ENCODE measurements around the gene LPCAT3.

LPCAT3 gene

DNA sequence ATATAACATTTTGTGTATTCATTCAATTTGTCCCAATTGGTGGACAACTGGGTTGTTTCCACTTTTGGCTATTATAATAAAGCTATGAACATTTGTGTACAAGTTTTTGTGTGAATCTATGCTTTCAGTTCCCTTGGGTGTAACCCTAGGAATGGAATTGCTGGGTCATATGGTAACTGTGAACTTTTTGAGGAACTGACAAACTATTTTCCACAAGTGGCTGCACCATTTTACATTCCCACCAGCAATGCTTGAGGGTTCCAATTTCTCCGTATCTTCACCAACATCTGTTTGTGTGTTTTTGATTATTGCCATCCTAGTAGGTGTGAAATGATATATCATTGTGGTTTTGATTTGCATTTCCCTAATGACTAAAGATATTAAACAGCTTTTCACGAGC, 13.0 kb downstream of the LPCAT3 start:
- no peak overlapping the region for H3K4me3 ChIP-seq (ENCODE audit: low read length)
- DNase-seq (ENCODE audit: low read depth, low spot score), result no peak

DNA sequence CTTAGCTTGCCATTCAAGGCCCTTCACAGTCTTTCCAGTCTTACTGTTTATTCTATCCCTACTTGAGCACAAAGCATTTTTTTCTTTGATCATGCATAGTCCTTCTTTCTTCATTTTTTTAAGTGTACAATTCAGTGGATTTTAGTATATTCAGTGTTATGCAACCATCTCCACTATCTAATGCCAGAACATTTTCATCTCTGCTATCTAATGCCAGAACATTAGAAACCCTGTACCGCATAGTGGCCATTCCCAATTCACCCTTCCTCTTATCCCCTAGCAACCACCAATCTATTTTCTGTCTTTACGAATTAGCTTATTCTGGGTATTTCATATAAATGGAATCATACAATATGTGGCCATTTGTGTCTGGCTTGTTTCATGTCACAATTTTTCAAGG, 13.4 kb downstream of the LPCAT3 start:
- no peak for DNase-seq (ENCODE audit: low read depth, low spot score)
- no peak overlapping the region for H3K4me3 ChIP-seq (ENCODE audit: low read length)

DNA sequence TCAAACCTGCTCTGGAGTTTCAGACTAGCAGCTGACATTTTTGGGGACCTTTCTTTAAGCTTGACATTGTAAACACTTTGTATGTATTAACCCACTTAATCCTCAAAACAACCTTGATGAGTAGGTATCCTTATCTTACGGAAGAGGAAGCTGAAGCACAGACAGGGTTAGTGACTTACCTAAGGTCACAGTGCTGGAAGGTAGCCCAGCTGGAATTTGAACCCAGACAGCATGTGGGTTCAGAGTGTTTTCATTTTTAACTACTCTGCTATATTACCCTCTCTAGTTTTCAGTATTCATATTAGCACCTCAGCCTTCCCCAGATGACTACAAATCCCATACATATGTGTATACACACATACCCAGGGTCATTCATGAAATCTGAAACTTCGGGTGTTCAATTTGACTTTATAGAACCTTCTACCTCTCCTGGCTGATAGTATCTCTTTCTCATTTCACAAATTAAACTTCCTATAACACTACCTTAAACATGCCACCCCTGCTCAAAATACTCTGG, 13.9 kb downstream of the LPCAT3 start:
- no peak overlapping the region for H3K4me3 ChIP-seq (ENCODE audit: low read length)
- no peak for DNase-seq (ENCODE audit: low read depth, low spot score)

DNA sequence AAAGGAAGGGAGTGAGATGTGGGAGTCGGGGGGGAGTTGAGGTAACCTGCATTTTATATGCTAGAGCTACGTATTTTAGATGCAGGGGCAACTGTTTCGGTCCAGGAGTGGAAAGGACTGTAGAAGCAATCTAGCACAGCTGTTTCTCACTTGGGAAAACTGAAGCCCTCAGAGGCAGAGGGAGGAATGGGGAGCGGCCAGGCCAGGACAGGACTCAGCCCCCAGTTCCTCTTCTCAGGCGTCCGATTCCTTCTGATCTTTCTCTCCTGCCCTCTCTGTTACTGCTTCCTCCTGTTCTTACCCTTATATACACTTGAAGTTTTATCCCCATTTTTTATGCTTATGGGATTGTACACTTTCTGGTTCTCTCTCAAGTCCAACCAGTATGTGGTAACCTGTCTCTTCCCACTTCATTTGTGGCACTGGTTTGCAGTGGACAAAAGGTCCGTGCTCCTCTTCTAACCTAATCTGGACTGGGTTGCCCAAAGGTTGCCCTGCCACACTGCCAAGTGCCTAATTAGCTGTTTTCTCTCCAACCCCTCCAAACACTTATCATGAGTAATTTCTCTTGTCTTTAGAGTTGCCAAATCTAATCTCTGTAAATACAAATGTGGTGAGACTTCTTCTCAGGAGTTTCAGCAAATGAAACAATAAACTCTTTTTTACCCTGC, 16.2 kb downstream of the LPCAT3 start:
- no peak for DNase-seq (ENCODE audit: low read depth, low spot score)
- no peak overlapping the region for H3K4me3 ChIP-seq (ENCODE audit: low read length)

DNA sequence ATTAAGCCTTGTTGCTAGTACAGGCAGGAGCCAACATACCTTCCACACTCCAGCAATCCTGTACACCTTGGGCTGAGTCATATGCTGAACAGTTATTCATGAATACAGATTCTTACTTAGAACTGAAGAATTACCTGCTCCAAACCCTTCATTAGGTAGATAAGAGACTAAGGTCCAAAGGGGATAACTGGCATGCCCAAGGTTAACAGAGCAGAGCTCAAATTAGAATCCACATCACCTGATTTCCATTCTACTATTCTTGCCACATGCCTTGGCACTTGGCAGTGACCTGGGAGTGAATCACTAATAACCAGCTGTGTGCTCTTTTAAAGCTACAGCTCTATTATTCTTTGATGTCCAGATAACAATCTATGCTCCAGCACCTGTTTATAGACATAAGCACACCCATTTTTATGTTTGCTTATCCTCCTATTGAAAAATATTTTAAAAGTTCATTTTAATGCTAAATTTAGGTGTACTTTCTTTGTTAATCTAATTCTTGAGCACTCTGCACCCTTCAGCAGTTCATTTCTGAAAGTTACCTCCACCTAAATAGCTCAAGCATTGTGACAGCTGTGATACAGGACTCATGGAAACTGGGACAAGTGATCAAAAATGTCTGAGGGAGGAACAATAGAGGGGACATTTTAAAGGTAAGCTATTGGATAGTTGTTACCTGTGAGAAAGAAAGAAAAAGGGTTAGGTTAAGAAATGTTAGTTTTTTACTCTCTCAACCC, 19.4 kb downstream of the LPCAT3 start:
- H3K4me3 ChIP-seq (ENCODE audit: low read length), result no peak overlapping the region
- no peak for DNase-seq (ENCODE audit: low read depth, low spot score)

DNA sequence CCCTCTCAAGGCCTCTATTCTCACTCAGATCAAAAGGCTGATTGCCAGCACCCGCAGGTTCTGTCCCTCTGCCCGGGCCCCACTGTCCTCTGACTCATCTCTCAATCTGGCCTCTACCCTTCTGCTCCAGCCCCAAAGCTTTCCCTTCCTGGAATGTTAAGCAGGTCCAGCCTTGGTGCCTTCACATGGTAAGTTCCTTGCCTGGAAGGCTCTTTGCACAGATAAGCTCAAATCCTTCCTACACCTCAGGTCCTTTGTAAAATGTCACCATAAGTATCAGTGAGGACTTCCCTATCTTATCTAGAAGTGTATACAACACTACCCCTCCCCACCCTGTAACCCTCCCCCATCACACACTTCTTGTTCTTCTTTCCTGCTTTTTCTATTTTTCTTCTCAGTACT, 22.2 kb downstream of the LPCAT3 start:
- DNase-seq (ENCODE audit: low read depth, low spot score), result no peak

DNA sequence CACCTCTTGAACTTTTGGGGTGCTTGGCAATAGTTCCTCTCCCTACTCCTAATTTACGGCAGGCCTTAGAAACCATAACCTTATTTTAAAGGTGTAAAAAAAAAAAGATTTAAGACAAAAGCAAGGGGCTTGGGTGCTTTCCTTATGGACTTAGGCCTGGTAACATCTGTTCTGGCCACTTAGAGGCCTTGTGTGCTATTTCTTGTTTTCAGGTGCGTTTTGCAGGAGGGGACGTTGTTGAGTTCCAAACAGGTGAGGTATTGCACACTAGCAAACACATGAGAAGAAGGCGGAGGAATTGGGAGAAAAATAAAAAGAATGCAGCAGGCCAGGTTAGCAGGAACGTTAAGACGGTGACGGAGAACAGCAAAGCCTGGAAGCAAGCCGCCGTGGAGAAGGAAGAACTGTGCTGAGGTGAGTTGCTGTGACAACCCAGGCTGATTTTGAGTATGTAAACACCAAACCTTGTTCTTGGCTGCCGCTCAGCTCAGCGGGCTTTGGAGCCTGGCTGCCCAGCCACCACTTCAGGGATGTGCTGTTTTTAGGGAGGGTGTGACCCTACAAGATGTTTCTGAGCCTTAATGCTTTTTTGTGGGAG, 30.2 kb downstream of the LPCAT3 start:
- DNase-seq (ENCODE audit: low read depth, low spot score), result no peak
- H3K4me3 ChIP-seq (ENCODE audit: low read length), result no peak overlapping the region

More for the DNA sequence above, 22.2 kb downstream of the LPCAT3 start:
- no peak overlapping the region for H3K4me3 ChIP-seq (ENCODE audit: low read length)

DNA sequence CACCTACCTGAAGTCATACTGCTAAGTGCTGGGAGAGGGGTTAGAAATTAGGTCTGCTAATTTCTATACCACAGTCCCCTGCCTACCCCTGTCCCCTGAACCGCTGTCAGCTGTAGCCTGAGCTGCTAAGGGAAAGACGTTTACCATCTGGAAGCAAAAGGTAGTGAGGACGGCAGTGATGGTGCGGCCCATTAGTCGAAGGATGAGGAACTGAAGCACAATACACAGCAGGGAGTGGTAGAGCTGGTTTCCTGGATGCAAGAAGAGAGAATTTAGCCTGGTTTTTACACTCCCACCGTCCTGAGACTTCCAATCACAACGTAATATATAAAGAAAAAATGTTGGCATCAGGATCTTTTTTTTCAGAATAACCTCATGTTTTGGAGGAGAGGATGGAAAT, 35.7 kb downstream of the LPCAT3 start:
- no peak for DNase-seq (ENCODE audit: low read depth, low spot score)
- no peak overlapping the region for H3K4me3 ChIP-seq (ENCODE audit: low read length)

DNA sequence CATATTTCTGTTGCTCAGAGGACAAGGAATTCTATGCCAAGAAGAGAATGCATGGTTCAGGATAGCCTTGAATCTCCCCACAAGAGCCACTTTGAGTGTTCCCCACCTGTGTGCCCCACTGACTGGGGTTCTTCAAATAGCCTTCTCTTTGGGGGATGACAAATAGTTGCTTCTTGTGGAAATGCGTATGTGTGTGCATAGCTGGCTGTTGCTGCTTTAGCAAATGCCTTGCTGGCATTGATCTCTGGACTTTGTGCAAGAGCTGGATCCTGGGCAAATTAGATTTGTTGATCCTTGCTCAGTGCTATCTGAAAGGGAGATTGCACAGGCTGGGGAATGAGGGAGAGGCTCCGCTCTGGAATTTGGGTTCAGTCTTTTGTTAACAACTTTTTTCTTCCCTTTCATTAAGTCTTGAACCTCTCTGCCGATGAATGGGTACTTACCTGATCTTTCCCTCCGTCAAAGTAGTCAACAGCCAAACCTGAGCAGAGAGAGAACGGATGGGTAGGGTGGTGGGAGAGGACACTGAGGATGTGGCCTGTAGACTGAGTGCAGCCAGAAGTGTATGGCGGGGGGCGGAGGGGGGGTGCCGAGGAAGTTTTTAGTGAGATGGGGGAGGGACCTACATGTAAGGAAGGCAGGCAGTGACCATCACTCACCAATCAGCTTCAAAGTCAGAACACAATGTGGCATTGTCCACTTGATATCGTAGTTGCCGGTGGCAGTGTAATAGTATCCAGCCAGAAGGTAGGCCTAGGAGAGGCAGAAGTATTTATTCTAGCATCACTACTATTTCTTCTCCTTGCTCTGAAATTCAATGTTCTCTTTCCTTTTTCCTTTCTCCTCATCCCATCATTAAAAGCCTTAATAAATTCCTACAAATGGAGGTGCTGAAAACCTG, 36.9 kb downstream of the LPCAT3 start:
- no peak overlapping the region for H3K4me3 ChIP-seq (ENCODE audit: low read length)

DNA sequence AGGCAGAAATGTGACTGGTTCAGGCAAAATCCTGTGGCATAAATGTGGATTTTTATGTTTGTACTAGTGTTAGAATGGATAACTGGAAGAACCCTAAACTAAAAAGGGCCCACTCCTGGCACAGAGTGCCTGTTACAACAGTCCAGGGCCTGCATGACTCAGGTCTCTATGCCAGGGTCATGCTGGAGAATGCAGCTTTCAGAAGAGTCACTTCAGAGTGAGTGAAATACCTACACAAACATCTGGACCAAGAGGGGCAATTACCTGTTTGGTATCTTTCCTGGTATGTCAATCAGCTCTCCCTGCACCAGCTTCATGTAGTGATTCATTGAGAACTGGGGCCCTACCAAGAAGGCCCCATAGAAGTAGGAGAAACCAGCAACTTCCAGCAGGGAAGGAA, 37.5 kb downstream of the LPCAT3 start:
- no peak overlapping the region for H3K4me3 ChIP-seq (ENCODE audit: low read length)
- no peak for DNase-seq (ENCODE audit: low read depth, low spot score)

More for the DNA sequence above, 36.9 kb downstream of the LPCAT3 start:
- no peak for DNase-seq (ENCODE audit: low read depth, low spot score)

DNA sequence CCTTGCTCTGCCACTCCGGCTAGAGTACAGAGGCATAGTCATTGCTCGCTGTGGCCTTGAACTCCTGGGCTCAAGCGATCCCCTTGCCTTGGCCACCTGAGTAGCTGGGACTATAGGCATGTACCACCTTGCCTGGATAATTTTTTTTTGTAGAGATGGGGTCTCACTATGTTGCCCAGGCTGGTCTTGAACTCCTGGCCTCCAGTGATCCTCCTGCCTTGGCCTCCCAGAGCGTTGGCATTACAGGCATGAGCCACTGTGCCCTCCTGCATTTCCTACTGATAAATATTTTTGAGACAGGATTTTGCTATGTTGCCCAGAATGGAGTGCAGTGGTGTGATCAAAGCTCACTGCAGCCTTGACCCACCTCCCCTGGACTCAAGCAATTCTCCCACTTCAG, 38.2 kb downstream of the LPCAT3 start:
- DNase-seq (ENCODE audit: low read depth, low spot score), result no peak
- no peak overlapping the region for H3K4me3 ChIP-seq (ENCODE audit: low read length)

DNA sequence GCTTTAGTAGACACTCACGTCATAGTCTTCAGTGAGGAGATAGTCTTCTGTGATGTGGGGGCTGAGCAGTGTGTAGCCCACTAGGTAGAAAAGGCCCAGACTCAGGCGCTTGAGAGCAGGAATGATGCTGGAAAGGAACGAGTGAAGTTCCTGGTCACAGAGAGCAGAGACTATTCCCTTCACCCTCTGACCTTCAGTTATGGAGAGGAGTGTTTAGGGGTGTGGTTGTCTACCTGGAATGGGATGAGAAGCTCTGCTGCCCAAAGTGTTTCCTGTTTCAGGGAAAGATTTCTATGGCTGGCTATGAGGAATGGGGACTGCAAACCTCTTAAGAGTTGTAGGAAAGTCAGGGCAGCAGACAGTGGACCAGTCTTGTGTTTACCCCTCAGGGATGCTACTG, 38.8 kb downstream of the LPCAT3 start:
- H3K4me3 ChIP-seq (ENCODE audit: low read length), result no peak overlapping the region
- no peak for DNase-seq (ENCODE audit: low read depth, low spot score)

DNA sequence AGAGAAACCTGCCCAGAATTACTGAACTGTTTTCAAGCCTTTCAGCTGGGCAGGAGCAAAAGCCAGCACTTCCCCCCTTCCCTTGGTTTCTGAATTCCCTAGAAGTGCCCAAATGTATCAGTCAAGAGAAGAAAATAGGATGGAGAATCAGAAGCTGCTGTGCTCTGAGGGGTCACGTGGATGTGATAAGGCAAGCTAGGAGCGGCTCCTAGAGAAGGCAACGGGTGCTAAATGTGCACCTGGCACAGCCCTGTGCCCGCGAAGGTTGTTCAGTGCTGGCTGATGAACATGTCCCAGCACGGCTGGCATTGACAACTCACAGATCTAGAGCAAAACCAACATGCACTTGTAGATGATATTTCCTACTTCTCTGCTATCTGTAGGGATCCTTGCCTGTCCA, 39.3 kb downstream of the LPCAT3 start:
- no peak overlapping the region for H3K4me3 ChIP-seq (ENCODE audit: low read length)
- no peak for DNase-seq (ENCODE audit: low read depth, low spot score)

DNA sequence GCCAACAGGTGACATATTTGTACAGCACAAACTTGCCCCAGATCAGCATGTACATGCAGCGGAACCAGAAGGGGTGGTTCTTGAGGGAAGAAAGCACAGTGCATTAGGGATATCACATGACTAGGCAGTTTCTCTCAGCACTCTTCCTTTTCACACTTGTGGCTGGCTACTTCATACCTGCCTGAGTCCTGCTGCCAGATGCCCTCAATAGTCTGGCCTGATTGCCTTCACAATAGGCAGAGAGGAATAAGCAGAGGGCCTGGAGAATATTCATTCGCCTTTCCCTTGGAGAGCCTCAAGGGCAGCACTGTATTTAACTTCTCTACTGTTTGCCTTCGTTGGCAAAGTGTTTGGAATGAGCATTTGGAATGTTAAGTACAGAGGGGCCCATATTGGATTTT, 39.7 kb downstream of the LPCAT3 start:
- DNase-seq (ENCODE audit: low read depth, low spot score), result no peak
- H3K4me3 ChIP-seq (ENCODE audit: low read length), result no peak overlapping the region

DNA sequence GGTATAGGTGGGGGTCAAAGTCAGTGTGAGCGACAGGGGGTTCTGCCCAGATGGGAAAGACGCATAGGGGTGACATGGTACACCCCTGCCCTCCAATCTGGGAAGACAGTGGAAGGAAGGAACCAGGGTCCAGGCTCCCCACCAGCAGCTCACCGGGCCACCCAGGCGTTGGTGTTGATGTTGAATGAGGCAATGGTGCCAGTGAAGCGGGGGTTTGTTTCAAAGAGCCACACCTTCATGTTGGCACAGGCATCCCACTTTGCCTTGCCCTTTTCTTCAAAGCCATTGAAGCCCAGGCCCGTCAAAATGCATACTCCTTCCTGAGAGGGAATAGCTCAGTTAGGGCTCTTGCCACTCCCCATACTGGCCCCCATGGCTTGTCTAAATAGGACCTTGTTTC, 40.1 kb downstream of the LPCAT3 start:
- no peak for DNase-seq (ENCODE audit: low read depth, low spot score)
- H3K4me3 ChIP-seq (ENCODE audit: low read length), result no peak overlapping the region

DNA sequence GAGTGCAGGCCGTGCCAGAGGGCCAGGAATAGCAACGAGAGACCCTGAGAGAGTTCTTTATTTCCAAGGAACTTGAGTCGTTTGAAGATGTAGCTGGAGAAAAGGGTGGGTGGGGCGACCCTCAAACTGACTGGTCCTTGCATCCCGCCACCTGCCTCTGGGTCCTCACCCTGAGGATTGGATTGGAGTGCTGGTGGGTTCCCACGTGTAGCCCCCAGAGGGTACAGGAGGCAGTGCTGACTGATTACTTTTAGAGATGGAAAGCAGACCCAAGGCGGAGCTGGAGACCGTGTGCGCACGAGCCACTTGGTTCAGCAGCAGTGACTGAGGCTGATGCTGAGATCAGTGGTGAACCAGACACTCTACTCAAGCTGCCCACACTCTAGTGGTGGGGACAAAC, 40.6 kb downstream of the LPCAT3 start:
- no peak for DNase-seq (ENCODE audit: low read depth, low spot score)
- no peak overlapping the region for H3K4me3 ChIP-seq (ENCODE audit: low read length)

DNA sequence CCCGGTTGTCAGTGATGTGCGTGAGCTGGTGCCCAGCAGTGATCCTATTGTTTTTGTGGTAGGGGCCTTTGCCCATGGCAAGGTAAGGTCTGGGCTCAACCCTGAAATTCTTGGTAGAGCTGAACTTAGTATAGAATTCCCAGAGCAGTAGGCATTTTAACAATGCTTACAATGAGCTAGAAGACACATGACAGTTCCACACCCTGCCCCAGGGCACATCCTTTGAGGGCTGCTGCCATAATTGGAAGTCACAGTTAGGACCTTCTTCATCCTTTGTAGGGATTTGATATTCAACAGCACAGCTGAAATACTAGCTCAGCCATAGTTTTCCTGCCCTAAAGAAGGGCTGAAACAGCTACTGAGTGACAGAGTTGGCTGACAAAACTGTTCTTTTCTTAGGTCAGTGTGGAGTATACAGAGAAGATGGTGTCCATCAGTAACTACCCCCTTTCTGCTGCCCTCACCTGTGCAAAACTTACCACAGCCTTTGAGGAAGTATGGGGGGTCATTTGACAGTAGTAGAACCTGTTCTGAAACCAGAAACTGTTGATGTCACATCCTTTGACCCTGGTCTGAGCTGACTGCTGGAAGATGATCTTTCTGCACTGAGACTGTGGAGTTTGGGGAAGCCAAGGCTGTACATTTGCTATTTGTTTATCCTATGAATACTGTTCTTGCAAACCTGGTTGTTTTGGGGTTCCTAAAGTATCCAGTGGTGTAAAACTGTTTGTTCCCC, 42.8 kb downstream of the LPCAT3 start:
- no peak for DNase-seq (ENCODE audit: low read depth, low spot score)
- H3K4me3 ChIP-seq (ENCODE audit: low read length), result no peak overlapping the region

DNA sequence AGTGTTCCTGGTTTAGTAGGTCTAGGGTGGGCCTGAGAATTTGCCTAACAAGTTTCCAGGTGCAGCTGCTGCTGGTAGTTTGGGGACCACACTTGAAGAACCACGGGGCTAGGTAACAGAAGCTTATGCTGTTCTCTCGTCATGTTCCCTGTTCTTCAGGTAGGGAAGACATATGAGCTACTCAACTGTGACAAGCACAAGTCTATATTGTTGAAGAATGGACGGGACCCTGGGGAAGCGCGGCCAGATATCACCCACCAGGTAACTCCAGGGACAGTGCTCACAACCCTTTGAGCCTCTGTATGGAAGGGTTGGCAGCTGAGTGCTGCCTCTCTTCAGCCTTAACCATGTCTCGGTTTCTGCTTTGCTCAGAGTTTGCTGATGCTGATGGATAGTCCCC, 44.1 kb downstream of the LPCAT3 start:
- no peak for DNase-seq (ENCODE audit: low read depth, low spot score)
- H3K4me3 ChIP-seq (ENCODE audit: low read length), result no peak overlapping the region

DNA sequence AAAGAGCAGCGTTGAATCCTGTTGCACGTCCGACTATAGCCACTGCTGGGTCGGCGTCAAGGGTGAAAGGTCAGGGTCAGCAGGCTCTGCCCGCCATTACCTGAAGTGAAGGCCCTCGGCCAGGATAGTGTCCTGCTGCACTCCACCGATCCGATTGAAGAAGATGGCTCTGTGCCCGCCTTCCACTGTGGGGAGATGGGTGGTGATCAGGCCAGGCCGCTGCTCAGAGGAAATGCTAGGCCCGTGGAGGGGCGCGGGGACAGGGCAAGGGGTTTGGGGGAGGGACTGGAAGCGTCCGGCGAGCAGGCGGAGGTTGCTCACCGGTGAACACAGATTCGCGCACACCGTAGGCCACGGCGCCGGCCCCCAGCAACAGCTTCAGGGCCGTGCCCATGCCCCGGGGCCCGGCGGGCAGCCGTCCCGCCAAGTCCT, 48.2 kb downstream of the LPCAT3 start:
- H3K4me3 ChIP-seq (ENCODE audit: low read length), result peak overlapping the region; percentile 72
- DNase-seq (ENCODE audit: low read depth, low spot score), result no peak
